HG02588 (cell line): Measurements from ENCODE around the gene RPRD2.
"Not testable (repeated sequence)": the region's sequence is repeated elsewhere in the genome, so short reads cannot be mapped to it uniquely, and the experiment has no call there.

Experiments
- ATAC-seq: cut with Tn5 transposase; IDR thresholded peaks from one replicate; pipeline ENCODE4 v1.9.1; 2021; ENCODE audit warnings: mild to moderate bottlenecking, moderate library complexity; ENCODE audit not compliant: unreplicated experiment

Gene RPRD2

DNA sequence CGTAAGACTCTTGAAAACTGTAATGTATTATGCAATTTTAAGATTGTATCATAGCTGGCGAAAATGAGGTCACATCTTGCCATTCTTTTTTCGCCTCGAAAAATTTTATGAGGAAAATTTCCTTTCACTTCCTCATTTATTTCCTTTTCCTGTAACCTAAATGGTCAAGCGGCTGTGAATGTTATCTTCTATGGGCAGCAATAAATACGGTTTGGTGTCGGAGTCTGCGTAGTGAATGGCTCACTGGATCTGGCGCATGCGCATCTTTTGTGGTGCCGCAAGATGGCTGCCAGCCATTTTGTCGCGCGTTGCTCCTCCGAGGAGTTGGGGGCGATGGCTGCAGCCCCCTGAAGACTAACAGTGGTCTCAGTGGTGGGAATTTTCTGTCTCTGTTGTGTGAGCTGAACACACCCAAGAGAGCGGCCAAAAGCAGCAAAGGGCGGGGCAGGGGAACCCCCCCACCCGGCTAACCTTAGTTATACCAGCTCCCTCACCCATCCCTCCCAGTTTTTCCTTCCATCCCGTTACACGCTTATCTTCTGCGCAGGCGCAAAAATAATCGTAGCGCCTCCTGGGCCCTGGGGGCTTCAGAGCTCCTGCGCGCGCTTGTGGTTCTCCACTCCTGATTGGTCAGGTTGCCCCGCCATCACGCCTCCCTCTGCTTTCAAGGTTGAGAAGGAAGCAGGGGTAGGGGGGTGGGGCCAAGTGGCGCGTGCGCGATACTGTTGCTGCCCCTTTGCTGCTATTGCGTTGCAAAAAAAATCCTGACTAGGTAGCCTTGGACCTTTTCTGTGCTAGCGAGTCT lies at the start of gene RPRD2:
Gene RPRD2 (plus strand): TSS at position 722 of the 805 bp plus-strand sequence. CDS start 568 bp downstream, outside the sequence.
- peak; percentile 77 for ATAC-seq

GRCh38 chr1:150314691-150315090 lies 49.3 kb upstream of the RPRD2 start:
- ATAC-seq, result not testable (repeated sequence)

GRCh38 chr1:150320667-150320978 lies 43.3 kb upstream of the RPRD2 start:
- no peak for ATAC-seq

GRCh38 chr1:150321826-150322166 lies 42.2 kb upstream of the RPRD2 start:
- ATAC-seq, result no peak

DNA sequence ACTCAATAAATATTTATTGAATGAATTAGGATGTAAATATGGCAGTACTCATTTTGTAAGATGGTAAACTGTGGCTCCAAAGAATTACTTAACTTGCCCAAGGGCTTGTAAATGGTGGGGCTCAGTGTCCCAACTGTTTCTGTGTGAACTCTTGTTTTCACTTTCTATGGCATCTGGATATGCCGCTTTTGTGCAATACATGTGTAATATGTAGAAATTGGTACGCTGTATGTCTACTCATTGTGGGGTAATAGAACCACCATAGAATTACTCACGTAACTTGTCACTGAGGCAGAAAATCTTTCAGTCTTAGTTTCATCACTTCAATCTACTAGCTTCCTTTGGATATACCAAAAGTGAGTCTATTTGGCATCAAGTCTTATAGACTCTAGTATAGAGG lies 41.6 kb upstream of the RPRD2 start:
- ATAC-seq, result no peak

DNA sequence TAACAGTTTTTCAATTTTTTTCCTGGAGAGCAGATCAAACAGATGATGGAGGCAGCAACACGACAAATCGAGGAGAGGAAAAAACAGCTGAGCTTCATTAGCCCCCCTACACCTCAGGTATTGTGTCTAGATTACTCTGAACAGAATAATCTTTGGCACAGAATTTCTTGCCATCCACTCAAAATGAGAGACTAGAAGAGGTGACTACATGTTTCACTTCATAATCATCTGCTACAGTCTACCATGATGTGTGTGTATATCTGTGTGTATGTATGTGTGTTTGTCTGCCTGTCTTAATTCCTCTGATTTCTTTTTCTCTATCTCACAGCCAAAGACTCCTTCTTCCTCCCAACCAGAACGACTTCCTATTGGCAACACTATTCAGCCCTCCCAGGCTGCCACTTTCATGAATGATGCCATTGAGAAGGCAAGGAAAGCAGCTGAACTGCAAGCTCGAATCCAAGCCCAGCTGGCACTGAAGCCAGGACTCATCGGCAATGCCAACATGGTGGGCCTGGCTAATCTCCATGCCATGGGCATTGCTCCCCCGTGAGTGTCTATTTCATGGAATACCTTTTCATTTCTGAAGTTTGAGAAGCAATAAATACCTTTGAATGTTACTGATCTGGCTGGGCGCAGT lies 31.2 kb upstream of the RPRD2 start:
- ATAC-seq, result no peak

- ATAC-seq, result no peak
Measured at GRCh38 chr1:150346316-150346715, 17.6 kb upstream of the RPRD2 start.

DNA sequence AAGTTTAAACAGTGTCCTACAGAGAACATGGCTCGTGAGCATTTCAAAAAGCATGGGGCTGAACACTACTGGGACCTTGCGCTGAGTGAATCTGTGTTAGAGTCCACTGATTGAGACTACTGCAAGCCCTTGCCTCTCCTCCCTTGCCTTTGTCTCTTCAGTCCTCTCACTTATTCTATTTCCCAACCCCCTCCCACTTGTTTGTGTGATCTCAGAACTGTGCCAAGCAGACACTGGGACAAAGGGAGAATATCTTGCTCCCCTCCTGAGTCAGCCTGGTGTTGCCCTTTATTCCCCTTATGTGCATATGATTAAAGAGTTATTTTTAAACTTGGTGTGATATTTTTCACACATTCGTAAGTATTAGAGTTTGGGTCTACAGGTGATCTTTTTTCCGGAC lies 11.1 kb upstream of the RPRD2 start:
- ATAC-seq, result no peak

DNA sequence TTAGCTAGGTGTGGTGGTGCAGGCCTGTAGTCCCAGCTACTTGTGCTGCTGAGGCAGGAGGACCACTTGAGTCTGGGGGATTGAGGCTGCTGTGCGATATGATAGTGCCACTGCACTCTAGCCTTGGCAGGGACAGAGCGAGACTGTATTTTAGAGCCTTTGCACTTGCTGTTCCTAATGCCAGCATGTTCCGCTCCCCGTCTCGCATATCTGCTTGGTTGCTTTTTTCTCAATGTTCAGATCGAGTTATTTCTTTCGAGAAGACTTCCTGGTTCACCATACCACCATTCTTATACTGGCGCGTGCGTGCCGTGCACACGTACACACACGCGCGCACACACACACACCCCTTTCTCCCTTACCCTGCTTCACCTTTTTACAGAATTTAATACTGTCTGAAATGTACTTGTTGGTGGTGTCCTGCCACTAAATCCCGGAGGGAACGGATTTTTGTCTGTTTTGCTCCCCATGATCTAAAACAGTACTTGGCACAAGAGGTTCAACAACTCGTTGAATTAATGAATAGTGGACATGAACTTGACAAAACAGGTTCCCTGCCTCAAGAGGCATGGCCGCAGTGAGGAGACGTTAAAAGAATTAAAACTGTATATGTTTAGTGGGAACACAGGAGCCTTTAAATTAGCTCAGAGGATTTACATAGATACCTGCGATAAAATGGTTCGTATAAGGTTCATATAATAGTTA lies 1.1 kb upstream of the RPRD2 start:
- ATAC-seq, result no peak

DNA sequence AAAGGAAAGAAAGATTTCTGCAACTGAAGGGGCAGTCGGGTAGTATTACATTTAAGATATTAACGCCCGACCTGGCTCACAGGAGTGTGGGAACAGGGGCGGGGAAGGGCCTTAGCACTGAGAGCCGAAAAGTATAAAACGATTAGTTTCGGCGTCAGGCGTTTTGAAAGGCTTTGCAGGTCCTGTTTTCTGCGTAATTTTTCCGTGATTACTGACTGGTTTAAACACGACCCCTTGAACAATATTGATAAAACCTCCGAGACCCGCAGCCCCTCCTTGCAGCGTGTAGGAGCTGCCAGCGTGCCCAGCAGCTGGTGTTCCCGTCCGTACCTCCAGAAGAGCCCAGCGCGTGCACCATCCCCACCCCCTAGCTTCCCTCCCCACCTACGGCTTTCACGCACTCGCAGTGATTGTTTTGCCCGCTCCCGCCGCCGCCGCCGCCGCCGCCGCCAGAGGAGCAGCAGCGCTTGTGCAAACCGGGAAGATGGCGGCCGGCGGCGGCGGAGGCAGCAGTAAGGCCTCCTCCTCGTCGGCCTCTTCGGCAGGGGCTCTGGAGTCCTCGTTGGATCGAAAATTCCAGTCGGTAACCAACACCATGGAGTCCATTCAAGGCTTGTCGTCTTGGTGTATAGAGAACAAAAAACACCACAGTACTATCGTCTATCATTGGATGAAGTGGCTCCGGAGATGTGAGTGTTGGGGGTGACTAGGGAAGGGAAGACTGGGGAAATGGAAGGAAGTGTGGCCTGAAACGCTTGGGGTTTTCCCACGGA lies 470 bp downstream of the RPRD2 start:
- no peak for ATAC-seq

- no peak for ATAC-seq
Measured at GRCh38 chr1:150365941-150366340, 2.0 kb downstream of the RPRD2 start.

DNA sequence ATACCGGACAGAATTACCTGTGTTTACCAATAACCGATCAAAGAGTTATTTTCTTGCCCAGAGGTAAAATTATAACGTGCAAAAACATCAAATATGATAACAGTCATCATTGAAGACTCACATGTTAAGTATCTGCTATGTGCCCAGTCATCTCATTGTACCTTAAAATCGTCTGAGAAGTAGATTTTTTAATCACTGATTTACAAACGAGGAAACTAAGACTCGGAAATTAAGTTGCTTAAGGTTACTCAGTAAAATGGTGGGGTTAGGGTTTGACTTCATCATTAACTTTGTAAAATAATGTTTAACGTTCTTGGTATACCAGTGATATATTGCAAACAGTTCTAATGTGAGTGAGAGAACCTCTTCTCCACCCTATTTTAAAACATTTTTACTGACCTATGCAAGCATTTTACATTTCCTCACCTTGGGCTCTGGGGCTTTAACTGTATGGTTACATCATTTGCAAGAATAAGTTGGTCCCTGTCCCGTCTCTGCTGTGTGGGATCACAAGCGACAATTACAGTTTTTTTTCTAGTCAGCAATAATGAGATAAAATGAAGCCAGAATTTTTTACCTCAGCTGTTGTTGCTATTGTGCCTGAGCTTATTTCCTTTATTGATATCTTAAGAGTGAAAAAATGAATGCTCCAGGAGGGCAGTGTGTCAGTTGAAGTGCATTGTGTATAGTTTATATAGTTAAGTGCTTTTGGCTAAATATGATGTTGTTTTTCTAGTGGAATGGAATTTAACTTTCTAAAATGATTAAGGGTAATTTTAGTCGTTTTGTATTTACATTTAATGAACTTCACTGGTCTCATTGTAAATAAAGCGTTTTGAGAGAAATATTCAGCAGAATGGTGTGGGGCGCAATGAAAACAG lies 2.7 kb downstream of the RPRD2 start:
- no peak for ATAC-seq

- no peak for ATAC-seq
Measured at GRCh38 chr1:150371110-150371509, 7.2 kb downstream of the RPRD2 start.

- ATAC-seq, result no peak
Measured at GRCh38 chr1:150372580-150372979, 8.6 kb downstream of the RPRD2 start.

GRCh38 chr1:150376110-150376509 lies 12.2 kb downstream of the RPRD2 start:
- ATAC-seq, result no peak

DNA sequence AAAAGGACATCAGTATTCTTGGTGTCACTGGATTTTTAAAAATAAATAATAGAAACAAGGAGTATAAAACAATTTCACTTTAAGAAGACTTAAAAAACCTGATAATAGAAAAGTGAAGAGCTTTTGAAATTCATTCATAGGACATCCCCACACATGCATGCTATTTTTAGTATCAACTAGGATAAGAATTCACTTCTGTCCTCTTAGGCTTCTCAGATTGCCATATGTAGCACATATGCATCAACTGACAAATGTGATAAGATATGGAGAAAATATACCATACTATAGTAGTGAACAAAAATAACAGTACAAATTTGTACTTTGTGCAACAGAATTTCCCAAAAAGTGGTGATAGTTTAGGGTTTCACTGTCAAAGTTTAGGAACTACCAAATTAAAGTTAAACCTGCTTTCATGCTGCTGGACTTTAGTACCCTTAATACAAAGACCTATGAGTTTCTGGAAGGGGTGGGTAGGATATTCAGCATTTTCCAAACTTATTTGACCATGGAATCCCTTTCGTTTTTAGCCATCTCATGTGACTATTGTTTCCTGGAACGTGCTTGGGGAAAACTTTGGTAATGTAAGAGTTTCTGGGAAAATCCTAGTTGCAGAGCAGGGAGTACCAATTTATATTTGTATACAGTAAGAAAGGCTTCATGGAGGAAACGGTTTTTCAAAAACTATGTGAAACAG lies 19.8 kb downstream of the RPRD2 start:
- ATAC-seq, result no peak

DNA sequence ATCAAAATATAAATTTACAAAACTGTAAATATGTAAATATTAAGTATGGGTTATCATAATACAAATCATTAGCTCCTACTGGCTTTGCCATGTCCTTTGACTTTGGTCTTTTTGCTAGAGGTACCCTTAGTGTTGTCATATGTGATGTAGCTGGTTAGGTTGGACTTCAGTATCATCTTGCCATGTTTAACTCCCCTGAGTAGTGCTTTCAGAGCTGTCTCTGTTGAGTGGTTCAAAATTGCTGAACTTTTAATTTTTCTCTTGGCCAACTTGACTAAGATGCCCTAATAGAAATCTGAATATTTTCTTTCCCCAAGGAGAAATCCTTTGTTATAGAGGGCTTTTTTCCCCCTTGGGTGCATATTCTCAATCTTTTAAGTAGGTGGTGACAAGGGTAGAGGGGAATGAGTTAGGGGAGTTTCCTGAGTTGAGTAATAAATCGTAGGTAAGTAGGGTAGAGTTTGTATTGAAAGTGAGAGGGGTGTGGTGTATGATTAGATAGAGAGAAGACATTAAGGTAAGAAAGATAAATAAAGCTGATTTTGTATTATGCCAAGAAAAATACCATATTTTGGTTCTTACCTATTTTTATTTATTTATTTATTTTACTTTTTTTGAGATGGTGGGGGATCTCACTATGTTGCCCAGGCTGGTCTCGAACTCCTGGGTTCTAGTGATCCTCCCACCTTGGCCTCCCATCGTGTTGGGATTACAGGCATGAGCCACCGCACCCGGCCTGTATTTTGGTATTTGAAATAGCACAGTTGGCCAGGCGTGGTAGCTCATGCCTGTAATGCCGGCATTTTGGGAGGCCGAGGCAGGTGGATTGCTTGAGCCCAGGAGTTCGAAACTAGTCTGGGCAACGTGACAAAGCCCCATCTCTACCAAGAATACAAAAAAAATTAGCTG lies 21.8 kb downstream of the RPRD2 start:
- no peak for ATAC-seq

GRCh38 chr1:150386592-150386991 lies 22.6 kb downstream of the RPRD2 start:
- ATAC-seq, result no peak

DNA sequence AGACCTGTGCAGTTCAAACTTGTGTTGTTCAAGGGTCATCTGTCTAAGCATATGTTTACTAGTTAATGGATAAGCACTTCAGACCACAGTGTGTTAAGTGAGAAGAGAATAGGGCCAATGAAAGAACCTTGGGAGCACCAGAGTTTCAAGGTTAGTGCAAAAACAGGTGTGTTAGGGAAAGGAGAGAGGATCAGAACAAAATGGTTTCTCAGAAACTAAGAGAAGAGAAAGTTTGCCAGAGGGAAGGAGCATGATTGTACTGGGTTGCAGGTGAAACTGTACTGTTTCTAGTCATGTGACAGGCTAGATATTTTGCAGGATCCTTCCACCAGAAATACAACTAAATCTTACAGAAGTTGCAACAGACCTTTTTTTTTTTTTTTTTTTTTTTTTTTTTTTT lies 23.3 kb downstream of the RPRD2 start:
- no peak for ATAC-seq
